Measurements from ENCODE around the gene DEK.
"Not testable (repeated sequence)": the region's sequence is repeated elsewhere in the genome, so short reads cannot be mapped to it uniquely, and the experiment has no call there.

Gene DEK

GRCh38 chr6:18187701-18188100 lies 76.6 kb downstream of the DEK start:
- no peak for DNase-seq

- DNase-seq: no peak
These were observed 77.6 kb downstream of the DEK start for GRCh38 chr6:18186540-18187250.

GRCh38 chr6:18186033-18186432 lies 78.3 kb downstream of the DEK start:
- DNase-seq: no peak

GRCh38 chr6:18185624-18186023 lies 78.7 kb downstream of the DEK start:
- no peak for DNase-seq

- DNase-seq: no peak
These were observed 80.6 kb downstream of the DEK start for GRCh38 chr6:18183766-18184165.

- no peak for DNase-seq
These were observed 81.8 kb downstream of the DEK start for GRCh38 chr6:18182568-18182967.

GRCh38 chr6:18179770-18180356 lies 84.5 kb downstream of the DEK start:
- DNase-seq: no peak

GRCh38 chr6:18178960-18179615 lies 85.2 kb downstream of the DEK start:
- DNase-seq: no peak

- no peak for DNase-seq
These were observed 86.9 kb downstream of the DEK start for GRCh38 chr6:18177286-18177965.

GRCh38 chr6:18176198-18176597 lies 88.1 kb downstream of the DEK start:
- DNase-seq: not testable (repeated sequence)

All from NCI-H1930 (cell line).